IPS-15b (cell line): ENCODE measurements around the gene CNTLN.
A peak's percentile ranks its signal among the peaks of the same experiment; 100 is the strongest.
"Not testable (repeated sequence)": the region's sequence is repeated elsewhere in the genome, so short reads cannot be mapped to it uniquely, and the experiment has no call there.

ENCODE experiments used
- H3K27me3 ChIP-seq: one replicate; pipeline ENCODE4 v1.6.1; 2013; ENCODE audit warnings: low read length; ENCODE audit not compliant: control insufficient read depth, insufficient read depth
- H3K36me3 ChIP-seq: one replicate; pipeline ENCODE4 v1.6.1; 2013; ENCODE audit warnings: low read length; ENCODE audit not compliant: control insufficient read depth, insufficient read depth
- H3K4me1 ChIP-seq: one replicate; pipeline ENCODE4 v1.6.1; 2013; ENCODE audit warnings: mild to moderate bottlenecking, low read length; ENCODE audit not compliant: control insufficient read depth, insufficient read depth
- H3K4me3 ChIP-seq: one replicate; pipeline ENCODE4 v1.5.1; 2013; ENCODE audit warnings: low read depth, low read length
- H3K9ac ChIP-seq: one replicate; pipeline ENCODE4 v1.6.1; 2013; ENCODE audit warnings: low read depth, mild to moderate bottlenecking, low read length
- H3K9me3 ChIP-seq: one replicate; pipeline ENCODE4 v1.6.1; 2013; ENCODE audit warnings: mild to moderate bottlenecking, low read length; ENCODE audit not compliant: control insufficient read depth, insufficient read depth

Gene CNTLN

DNA sequence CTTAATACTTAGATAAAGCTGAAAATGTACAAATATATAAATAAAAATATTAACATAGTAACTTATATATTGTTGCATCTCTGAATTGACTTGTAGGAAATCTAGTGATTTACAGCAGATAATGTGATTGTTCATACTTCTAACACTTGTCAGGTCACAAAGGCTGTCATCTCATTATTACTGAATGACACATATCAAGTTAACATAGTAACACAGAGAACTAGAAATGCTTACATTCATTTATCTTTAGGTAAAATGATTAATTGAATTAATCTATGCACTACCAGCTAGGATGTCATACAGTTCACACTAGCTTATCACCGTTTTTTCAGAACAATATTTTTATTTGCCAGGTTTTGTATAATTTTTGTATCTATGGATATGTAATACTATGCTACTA, 254.2 kb downstream of the CNTLN start:
- Histone ChIP-seq H3K27me3 (no peaks in the 10 kb centered on the region), H3K4me1 (peaks cover 4% of the 10 kb centered on the region), H3K36me3 (no peaks in the 10 kb centered on the region), H3K4me3 (no peak overlapping the region), H3K9ac (no peak overlapping the region), H3K9me3 (no peaks in the 10 kb centered on the region)

DNA sequence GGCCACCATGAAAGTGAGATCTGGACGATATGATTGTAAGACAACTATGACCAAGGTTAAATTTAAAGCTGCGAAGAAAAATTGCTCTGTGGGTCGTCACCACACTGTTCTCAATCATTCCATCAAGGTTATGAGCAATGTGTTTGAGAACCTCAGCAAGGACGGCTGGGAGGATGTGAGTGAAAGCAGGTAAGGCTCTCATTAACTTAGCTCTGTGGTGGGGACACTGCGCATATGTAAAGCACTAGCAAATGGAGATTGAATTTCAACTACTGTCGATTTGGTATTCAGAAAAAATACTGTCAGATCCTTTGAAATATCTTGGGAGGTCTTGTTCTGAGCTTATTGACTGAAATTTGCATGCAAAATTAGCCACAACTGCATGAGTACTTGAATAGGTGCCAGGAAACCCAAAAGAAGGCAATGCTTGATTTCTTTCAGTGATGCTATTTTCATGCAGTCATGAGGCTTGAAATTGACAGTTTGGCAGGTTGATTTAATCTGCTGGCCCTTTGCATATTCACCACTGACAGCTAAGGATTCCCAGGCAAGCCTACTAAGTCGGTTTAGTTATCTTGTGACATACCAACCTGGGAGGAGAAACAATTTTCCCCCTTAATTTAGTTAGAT, 260.2 kb downstream of the CNTLN start:
- Histone ChIP-seq H3K4me3 (peak overlapping the region; percentile 24), H3K9me3 (no peaks in the 10 kb centered on the region), H3K36me3 (no peaks in the 10 kb centered on the region), H3K4me1 (peaks cover 43% of the 10 kb centered on the region), H3K9ac (no peak overlapping the region), H3K27me3 (no peaks in the 10 kb centered on the region)

DNA sequence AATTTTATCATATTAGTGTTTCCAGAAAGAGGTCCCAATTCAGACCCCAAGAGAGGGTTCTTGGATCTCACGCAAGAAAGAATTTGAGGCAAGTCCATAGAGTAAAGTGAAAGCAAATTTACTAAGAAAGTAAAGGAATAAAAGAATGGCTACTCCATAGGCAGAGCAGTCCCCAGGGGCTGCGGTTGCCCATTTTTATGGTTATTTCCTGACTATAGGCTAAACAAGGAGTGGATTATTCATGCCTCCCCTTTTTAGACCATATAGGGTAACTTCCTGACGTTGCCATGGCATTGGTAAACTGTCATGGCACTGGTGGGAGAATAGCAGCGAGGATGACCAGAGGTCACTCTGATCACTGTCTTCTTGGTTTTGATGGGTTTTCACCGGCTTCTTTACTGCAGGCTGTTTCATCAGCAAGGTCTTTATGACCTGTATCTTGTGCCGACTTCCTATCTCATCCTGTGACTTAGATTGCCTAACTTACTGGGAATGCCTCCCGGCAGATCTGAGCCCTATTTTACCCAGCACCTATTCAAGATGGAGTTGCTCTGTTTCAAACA, 262.4 kb downstream of the CNTLN start:
- not testable (repeated sequence) for H3K9me3 ChIP-seq, H3K36me3 ChIP-seq, H3K9ac ChIP-seq, H3K27me3 ChIP-seq
- H3K4me3 ChIP-seq = peak overlapping the region; percentile 16
- peaks cover 43% of the 10 kb centered on the region for H3K4me1 ChIP-seq

DNA sequence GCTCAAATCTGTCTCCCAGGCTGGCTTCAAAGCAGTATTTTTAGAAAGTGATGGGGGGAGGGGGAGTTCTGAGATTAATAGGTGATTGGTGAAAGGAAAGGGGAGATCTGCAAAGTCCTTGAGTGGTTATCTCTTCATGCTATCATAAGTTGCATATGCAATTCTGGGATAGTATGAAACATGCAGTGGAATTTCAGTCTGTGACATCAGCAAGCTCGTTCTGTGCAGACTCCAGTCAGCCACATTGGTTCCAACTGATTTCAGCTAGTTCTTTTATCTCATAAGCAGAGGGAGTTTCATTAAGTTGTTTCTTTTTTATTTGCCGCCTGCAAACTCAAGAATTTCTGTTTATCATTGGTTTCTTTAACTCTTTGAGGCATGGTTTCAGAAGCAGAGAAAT, 263.5 kb downstream of the CNTLN start:
- H3K9me3 ChIP-seq = no peaks in the 10 kb centered on the region
- no peak overlapping the region for H3K4me3 ChIP-seq
- H3K27me3 ChIP-seq = no peaks in the 10 kb centered on the region
- H3K4me1 ChIP-seq = peaks cover 43% of the 10 kb centered on the region
- H3K9ac ChIP-seq = no peak overlapping the region
- no peaks in the 10 kb centered on the region for H3K36me3 ChIP-seq

DNA sequence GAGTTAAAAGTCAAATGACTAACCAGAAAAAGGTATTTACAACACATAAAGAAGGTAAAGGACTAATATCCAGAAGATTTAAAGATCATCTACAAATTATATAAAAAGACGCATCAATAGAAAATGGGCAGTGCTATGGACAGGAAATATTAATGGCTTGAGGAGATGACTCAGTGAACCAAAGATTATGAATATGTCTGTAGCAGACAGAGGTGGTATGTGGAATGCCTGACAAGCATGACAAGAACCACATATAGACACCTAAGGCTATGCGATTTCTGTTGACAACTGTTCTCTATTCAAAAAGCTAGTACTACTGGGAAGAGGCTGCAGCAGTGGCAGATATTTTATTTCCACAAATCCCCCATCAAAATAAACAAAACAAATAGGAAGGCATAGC, 267.0 kb downstream of the CNTLN start:
- Histone ChIP-seq H3K4me1 (peaks cover 19% of the 10 kb centered on the region), H3K36me3 (no peaks in the 10 kb centered on the region), H3K9ac (no peak overlapping the region), H3K9me3 (no peaks in the 10 kb centered on the region), H3K27me3 (no peaks in the 10 kb centered on the region), H3K4me3 (no peak overlapping the region)

DNA sequence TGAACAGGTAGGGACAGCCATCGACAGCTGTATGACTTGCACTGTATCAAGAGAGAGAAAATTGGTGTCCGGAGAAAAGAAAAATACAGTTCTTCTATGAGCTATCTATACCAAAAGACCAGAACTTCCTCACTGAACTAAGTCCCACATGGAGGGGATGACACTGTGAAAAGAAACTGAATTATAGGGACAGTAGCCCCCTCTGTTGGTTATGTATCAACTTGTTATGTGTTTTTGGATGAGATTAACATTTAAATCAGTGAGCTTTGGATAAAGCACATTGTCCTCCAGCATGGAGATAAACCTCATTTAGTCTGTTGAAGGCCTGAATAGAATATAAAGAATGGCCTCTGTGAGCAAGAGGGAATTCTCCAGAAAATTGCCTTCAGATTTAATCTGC, 267.5 kb downstream of the CNTLN start:
- Histone ChIP-seq H3K4me1 (peaks cover 19% of the 10 kb centered on the region), H3K9me3 (no peaks in the 10 kb centered on the region), H3K9ac (no peak overlapping the region), H3K4me3 (no peak overlapping the region), H3K36me3 (no peaks in the 10 kb centered on the region), H3K27me3 (no peaks in the 10 kb centered on the region)

- no peak overlapping the region for H3K4me3 ChIP-seq
- no peaks in the 10 kb centered on the region for H3K9me3 ChIP-seq
- H3K36me3 ChIP-seq = no peaks in the 10 kb centered on the region
- H3K27me3 ChIP-seq = no peaks in the 10 kb centered on the region
- peaks cover 10% of the 10 kb centered on the region for H3K4me1 ChIP-seq
- H3K9ac ChIP-seq = no peak overlapping the region
These were observed 268.7 kb downstream of the CNTLN start for GRCh38 chr9:17403539-17403938.

DNA sequence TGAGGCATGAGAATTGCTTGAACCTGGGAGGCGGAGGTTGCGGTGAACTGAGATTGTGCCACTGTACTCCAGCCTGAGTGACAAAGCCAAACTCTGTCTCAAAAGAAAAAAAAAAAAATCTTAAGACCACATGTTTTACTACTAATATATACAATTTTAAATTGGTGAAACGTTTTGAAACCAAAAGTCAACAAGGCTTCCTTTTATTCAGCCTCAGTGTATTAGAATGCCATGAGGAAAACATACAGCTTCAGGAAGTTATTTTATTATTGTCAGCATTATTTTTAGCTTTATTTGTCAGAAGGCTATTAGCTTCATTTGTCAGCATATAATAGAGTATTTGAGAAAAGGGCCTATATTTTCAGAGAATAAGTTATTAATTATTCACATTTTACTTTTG, 280.1 kb downstream of the CNTLN start:
- no peak overlapping the region for H3K4me3 ChIP-seq
- no peaks in the 10 kb centered on the region for H3K27me3 ChIP-seq
- H3K36me3 ChIP-seq = peaks cover 3% of the 10 kb centered on the region
- no peaks in the 10 kb centered on the region for H3K4me1 ChIP-seq
- H3K9ac ChIP-seq = no peak overlapping the region
- H3K9me3 ChIP-seq = no peaks in the 10 kb centered on the region

DNA sequence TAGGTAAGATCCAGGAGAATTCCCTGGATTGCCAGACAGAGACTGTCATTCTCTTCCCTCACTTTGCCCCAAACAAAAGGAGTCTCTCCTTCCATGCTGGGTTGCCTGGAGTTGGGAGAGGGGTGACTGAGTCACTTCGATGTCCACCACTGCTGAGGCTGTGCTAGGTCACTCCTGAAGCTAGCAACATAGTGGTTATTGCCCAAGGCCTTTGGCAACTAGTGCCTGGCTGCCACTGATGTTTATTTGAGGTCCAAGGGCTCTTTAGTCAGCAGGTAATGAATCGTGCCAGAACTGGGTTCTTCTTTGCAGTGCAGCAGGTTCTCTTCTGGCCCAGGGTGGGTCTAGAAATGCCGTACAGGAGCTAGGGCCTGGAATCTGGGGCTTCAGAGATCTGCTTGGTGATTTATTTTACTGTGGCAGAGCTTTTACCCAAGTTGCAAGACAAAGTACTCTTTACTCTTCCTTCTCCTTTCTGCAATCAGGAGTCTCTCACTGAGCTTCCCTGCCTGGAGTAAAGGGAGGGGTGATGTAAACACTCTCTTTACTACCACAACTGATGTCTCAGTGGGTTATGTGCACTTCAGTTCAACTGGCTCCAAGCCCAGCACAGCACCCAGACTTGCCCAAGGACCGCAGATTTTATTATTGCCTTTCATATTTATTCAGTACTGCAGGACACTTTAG, 288.3 kb downstream of the CNTLN start:
- Histone ChIP-seq H3K4me3 (no peak overlapping the region), H3K4me1 (no peaks in the 10 kb centered on the region), H3K9me3 (no peaks in the 10 kb centered on the region), H3K36me3 (no peaks in the 10 kb centered on the region), H3K9ac (peak overlapping the region; percentile 9), H3K27me3 (no peaks in the 10 kb centered on the region)

DNA sequence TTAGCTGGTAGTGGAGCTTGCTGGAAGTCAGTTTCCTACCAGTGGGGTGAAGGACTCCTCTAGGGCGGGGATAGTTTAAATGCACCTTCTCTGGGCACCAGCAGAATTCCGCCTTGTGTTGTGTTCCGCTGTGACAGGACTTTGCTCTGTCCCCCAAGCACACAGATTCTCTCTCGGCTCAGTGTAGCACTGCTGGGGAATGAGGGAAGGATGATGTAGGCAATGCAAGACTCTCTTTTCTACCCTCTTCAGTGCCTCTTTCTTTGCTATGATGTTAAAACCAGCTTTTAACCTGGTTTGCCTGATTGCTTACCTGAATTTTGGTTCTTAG, 288.8 kb downstream of the CNTLN start:
- Histone ChIP-seq H3K4me3 (no peak overlapping the region), H3K27me3 (no peaks in the 10 kb centered on the region), H3K4me1 (no peaks in the 10 kb centered on the region), H3K9me3 (no peaks in the 10 kb centered on the region), H3K36me3 (no peaks in the 10 kb centered on the region), H3K9ac (no peak overlapping the region)

- no peaks in the 10 kb centered on the region for H3K9me3 ChIP-seq
- H3K36me3 ChIP-seq = no peaks in the 10 kb centered on the region
- H3K27me3 ChIP-seq = no peaks in the 10 kb centered on the region
- H3K4me1 ChIP-seq = no peaks in the 10 kb centered on the region
- no peak overlapping the region for H3K4me3 ChIP-seq
- no peak overlapping the region for H3K9ac ChIP-seq
These were observed 290.5 kb downstream of the CNTLN start for GRCh38 chr9:17425384-17425783.

GRCh38 chr9:17433526-17433925, 298.7 kb downstream of the CNTLN start:
- Histone ChIP-seq H3K27me3 (no peaks in the 10 kb centered on the region), H3K36me3 (no peaks in the 10 kb centered on the region), H3K9me3 (no peaks in the 10 kb centered on the region), H3K4me1 (no peaks in the 10 kb centered on the region), H3K4me3 (no peak overlapping the region), H3K9ac (no peak overlapping the region)
